Astrocyte of the spinal cord (primary cell): ENCODE measurements around the gene GRIA4.

Source experiments
- DNase-seq: peaks from one replicate; pipeline ENCODE4 v3.0.0; 2011; ENCODE audit warnings: low read depth, low spot score
- H3K4me3 ChIP-seq: 2 replicates; pipeline ENCODE4 v1.5.1; 2011; ENCODE audit warnings: low read depth, mild to moderate bottlenecking, low read length, moderate library complexity
- CTCF ChIP-seq: IDR thresholded peaks from 2 replicates; pipeline ENCODE4 v1.5.1; 2012; ENCODE audit warnings: low read depth, mild to moderate bottlenecking, low read length, inconsistent platforms
- in situ Hi-C: cut with HindIII; loops from 2 replicates; pipeline ENCODE4 v1.10.0; 2017; ENCODE audit warnings: low sequenced_read_pairs

GRIA4 gene

GRCh38 chr11:105610871-105611571 is 1.1 kb downstream of the GRIA4 start:
- DNase-seq: peak; percentile 13
- in situ Hi-C loops: no loop called here
- TF ChIP-seq CTCF: no peak
- H3K4me3 ChIP-seq: peak overlapping the region; percentile 36

- in situ Hi-C loops: no loop called here
- no peak for TF ChIP-seq CTCF
- DNase-seq: no peak
- peak overlapping the region; percentile 36 for H3K4me3 ChIP-seq
Measured at GRCh38 chr11:105611572-105612441, 1.9 kb downstream of the GRIA4 start.

DNA sequence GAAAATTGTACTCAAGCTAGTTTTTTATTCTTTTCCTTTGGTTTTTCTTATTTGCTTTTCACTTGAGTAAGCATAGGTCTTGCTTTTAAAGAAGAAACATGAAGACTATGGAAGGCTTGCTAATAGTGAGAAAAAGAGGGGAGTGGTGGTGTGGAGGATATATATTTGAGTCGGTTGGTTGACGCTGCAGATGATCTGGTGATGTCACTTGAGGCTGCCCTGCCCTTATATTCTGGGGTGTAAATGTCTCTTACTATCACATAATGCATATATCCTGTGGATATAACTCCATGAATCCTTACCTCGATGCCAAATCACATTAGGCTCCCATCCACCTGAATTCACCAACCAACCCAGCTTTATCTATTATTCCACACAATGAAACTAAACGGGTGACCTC is 2.9 kb downstream of the GRIA4 start:
- DNase-seq: no peak
- no peak for TF ChIP-seq CTCF
- in situ Hi-C loops: no loop called here
- no peak overlapping the region for H3K4me3 ChIP-seq

DNA sequence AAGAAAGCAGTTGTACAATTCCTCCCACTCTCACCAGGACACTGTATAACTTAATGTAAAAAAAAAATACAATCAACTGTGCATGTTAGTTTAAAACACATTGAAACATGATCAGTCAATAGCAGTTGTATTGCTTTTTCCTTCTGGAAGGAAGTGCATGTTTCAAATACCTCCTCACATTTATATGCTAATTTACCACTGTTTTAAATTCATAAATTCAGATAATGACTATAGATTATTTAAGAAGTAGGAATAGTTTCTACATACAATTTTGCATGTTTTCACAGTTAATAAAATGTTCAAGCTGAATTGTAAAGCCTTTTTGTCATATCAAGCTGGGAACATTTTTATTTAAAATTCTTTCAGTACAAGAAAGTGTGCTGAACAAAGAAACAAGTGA is 3.3 kb downstream of the GRIA4 start:
- H3K4me3 ChIP-seq: no peak overlapping the region
- no peak for DNase-seq
- TF ChIP-seq CTCF: no peak
- in situ Hi-C loops: no loop called here

DNA sequence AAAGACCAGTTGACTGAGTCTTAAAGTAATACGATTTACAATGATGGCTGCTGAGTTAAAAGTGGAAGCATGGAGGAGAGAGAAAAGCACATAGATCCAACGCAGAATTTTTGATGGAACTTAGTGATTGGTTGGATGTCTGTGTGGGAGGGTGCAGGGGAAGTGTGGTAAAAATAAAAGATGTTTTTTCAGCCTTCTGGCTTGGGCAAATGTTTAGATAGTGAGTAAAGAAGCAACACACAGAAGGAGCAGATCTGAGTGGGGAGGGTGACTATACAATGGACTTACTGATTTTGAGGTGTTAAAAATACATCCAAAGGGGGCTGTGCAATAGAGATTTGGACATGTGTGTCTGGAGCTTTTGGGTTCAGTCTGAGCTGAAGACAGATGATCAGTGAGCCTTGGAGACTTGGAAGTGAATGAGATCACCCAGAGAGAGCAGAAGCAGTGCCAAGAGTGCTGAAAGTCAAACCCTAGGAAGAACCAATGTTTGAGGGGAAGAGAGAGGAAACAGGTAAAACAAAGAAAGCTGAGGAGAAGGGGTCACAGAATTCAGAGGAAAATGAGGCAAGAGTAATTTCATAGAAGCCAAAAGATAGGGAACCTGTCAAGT is 8.6 kb downstream of the GRIA4 start:
- TF ChIP-seq CTCF: no peak
- H3K4me3 ChIP-seq: no peak overlapping the region
- in situ Hi-C loops: no loop called here
- DNase-seq: no peak

DNA sequence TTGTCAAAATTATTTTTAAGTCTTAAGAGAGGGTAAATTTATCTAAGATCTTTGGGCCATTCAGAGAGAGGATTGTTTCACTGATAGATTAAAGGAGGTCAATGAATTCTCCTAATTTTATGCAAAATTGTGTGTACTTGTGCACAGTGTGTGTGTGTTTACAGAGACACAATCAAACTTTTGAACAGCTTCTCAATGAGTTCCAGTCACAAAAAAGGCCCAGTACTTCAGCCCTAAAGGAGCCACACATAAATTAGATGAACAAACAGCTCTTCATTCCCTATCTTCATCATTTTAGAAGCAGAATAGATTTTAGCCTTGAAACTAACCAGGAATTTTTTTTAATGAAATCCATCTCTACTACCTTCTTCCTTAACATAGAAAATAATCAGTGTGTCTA is 9.7 kb downstream of the GRIA4 start:
- DNase-seq: no peak
- H3K4me3 ChIP-seq: no peak overlapping the region
- TF ChIP-seq CTCF: no peak
- in situ Hi-C loops: no loop called here
